GM21786 (cell line): ENCODE measurements around the gene IQCN.

ENCODE experiments used
- ATAC-seq: cut with Tn5 transposase; IDR thresholded peaks from one replicate; pipeline ENCODE4 v1.9.1; 2021; ENCODE audit not compliant: unreplicated experiment

Gene IQCN

GRCh38 chr19:18274219-18274780 lies at the start of gene IQCN:
Gene IQCN, minus strand, starts transcription at chr19:18274452. Its CDS starts 4,974 bp downstream, at chr19:18269478.
- ATAC-seq, result no peak

DNA sequence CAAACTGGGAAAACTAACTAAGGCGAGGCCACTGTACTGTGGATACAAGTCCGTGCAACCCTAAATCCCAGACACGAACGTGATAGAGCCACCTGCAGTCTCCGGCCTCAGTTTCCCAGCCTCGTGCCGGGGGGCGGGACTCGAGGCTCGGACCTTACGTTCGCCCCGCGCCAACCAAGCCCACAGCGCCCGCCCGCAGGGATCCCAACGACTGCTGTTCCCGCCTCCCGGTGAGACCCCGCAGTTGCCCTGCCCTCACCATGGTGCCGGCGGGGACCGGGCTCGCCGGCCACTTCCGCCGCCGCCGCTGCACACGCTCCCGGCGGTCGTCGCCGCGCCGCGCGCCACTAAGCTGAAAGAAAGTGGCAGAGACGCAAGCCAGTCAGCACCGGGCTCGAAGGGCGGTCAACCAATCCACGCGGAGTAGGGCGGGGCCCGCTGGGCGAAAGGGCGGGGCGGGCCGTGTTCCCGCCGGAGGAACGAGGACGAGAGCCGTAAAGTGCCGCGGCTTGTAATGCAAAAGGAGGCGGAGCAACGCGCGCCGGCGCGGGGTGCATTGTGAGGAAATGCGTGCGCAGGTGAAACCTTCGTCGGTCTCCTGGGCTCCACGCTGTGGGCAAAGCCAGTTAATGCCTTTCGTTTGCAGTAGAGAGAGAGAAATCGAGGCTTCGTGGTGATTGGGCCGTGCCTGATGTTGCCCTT lies 48.7 kb upstream of the IQCN start, which contains the start of gene LSM4:
Gene LSM4, minus strand, starts transcription at position 318 of the 702 bp plus-strand sequence. Its CDS starts 56 bp downstream, at position 262.
- ATAC-seq, result peak; percentile 84

- ATAC-seq, result no peak
These were observed 48.1 kb upstream of the IQCN start for GRCh38 chr19:18322318-18322758.

- ATAC-seq, result no peak
These were observed 47.5 kb upstream of the IQCN start for GRCh38 chr19:18321734-18322102.

- ATAC-seq, result no peak
These were observed 46.8 kb upstream of the IQCN start for GRCh38 chr19:18320865-18321733.

- no peak for ATAC-seq
These were observed 45.4 kb upstream of the IQCN start for GRCh38 chr19:18319591-18320135.

DNA sequence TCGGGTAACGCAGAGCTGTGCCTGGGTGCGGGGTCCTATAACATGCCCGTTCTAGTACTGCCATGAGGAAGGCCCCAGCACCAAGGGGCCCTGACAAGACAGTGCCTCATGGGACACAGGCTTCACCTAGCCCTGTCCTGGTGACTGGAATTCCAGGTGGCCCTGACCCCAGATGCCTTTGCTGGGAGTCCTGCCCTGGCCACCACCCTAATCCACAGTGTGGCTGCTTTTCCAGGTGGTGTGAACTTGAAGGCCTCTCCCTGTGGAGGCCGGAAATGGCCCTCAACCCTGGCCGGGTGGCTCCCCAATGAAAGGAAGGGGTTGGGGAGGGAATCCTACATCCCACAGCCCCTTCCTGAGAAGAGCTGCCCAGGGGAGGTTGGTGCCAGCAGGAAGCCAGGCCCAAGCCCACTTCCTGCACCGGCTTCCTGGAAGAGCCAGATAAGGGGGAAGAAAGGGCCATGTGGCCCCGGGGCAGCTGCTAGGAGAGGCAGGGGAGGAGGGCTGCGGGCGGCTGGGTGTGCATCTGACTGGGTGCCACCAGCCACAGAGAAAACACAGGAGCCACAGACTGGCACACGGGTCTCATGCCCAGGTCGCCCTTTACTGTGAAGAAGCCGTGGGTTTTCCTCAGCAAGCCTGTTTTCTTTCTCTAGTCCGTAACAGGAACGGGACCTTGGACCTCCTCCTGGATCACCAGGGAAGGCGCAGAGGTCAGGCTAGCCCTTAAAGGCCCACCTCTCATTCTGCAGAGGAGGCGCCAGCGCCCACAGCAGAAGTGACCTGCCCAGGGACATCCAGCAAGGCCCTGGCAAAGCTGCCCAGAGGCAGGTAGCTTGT lies 43.9 kb upstream of the IQCN start:
- ATAC-seq, result no peak

DNA sequence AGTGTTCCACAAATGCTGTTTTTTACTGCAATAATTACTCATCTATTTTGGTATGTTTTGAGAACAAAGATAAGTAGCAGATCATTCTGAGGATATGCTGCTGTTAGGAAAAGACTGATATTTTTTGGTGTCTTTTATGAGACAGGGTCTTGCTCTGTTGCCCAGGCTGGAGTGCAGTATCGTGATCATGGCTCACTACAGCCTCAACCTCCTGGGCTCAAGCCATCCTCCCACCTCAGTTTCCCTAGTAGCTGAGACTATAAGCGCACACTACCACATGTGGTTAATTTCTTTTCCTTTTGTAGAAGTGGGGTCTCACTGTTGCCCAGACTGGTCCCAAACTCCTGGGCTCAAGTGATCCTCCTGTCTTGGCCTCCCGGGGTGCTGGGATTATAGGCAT lies 39.1 kb upstream of the IQCN start:
- no peak for ATAC-seq

DNA sequence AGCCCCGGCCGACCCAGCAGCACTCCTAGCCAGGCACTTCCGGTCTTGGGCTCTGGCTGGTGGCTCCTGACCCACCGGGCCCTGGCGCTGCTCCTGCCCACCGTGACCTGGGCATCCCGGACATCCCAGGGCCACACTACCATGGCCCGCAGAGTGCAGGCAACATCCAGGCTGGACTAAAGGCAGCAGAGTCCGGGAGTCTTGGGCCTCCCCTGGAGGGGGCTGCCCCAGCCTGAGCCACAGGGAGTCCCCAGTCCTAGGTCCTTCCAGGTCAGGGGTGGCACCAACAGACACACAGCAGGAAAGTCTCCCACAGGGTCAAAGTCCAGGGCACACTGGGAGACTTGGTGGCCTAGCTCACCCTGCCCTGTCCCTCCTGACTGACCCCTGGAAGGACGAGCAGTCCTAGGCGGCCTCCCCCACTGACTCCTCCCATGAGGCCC lies 37.9 kb upstream of the IQCN start:
- no peak for ATAC-seq

DNA sequence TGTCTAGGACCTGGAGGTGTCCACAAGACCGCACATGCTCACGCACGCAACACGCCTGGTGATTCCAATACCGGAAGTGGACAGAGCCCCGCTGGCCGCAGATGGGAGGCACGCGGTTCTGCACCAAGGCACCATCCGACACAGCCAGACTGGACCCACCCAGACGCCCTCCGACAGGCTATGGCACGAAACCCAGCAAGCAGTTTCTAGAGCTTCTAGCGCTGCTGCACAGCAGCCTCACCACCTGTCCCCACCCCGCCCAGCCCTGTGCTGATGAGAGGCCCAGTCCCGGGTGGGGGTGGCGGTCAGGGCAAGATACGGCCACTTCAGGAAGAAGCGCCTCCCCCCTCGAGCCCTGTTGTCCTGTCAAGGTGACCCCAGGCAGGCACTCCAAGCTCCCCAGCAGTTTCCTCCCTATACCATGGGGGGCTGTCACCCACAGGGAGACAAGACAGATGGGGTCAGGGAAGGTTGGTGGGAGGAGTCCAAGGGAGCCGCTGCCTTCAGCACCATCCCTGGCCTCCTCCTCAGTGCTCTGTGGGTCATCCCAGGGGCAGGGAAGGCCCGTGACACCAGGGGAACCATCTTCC lies 37.3 kb upstream of the IQCN start:
- no peak for ATAC-seq

GRCh38 chr19:18310966-18311365 lies 36.7 kb upstream of the IQCN start:
- ATAC-seq, result no peak

DNA sequence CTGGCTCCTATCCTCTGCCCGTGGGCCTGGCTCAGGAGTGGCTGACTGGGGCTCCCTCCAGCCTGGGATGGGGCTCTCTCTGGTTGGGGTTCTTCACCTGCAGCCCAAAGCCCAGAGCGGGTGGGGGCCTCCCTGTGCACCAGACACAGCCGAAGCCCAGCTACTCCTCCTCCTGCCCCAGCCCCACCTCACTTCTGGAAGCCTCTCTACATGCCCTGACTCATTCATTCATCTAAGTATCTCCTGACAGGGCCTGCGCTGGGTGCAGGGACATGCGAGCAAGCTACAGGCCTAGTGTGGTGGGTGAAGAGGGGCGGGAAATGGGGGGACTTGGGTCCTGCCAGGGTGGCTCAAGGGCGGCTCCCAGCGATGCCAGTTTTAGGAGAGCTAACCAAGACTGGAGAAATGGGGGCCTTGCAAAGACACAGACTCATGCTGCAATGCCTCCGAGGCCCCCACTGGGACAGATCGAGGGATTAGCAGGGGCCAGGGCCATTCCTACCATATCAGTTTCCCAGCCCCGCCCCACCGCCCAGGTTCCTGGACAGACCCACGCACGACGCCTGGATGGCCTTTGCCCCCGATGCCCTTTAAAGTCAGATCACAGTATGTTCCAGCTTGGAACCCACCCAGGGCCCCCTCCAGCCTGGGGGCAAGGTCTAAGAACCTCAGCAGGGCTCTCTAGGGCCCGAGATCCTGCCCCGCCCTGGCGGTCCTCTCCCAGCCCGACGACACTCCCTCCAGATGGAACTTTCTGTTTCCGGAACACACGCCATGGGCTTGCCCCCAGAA lies 36.1 kb upstream of the IQCN start:
- ATAC-seq, result no peak

DNA sequence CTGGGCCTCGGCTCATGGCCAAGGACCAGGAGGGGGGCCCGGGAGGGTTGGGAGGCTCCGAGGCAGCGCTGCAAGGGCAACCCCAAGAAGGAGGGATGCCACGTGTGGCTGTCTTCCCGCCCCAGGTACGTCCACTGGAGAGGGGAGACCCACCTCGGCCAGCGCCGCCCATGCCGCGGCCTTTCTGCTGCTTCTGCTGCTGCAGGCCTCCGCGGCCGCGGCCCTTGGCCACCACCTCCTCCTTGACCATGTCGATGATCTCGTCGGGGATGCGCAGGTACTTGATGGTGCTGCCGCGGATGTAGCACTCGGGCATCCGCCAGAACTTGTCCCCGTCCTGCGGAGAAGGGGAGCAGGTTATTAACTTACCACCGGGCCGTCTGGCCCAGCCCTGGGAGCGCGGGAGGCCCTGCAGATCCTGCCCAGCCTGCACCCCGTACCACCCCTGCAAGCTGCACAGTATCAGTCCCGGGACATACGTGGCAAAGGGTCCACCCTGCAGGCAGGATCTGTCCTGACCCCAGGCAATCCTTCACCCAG lies 35.3 kb upstream of the IQCN start:
- ATAC-seq, result no peak

- ATAC-seq, result no peak
These were observed 34.7 kb upstream of the IQCN start for GRCh38 chr19:18308948-18309325.

DNA sequence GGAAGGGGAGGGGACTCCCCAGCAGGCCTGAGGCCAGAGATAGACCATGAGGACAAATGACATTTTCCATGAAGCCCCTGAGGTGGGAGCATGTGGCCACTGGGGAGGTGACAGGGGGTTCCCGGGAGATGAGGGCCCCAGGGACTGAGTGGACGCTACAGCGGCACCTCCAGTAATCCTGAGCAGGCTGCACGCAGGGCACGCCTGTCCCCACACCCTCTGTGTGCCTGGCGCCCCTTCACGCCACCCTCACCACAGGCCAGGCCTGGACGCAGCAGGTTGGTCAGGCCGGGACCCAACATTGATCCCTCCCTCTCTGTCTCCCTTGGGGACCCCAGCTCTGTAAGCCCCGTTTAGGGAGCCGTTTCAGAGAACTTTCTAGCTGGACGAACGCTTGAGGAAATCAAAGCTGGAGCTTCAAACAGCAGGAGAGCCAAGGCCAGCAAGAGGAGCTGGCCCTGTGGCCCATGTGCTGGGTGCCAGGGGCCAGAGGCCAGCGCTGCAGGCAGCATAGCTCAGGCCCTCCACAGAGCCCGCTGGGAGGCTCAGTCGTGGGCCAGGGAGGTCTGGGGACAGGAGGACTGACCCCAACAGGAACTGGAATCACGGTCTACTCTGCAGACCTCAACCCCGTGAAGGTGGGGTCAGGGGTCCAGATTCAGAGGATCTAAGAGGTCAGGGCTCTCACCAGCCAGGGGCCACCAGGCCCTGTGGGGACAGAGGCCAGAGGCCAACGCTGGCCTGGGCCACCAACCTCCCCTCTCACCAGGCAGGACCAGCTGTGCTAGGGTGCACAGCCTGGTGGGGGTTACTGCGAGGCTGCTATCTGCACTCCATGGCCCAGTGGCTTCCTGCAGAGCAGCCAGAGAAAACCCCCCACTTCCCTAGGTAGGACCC lies 34.0 kb upstream of the IQCN start:
- ATAC-seq, result no peak

- no peak for ATAC-seq
These were observed 33.0 kb upstream of the IQCN start for GRCh38 chr19:18307271-18307681.

DNA sequence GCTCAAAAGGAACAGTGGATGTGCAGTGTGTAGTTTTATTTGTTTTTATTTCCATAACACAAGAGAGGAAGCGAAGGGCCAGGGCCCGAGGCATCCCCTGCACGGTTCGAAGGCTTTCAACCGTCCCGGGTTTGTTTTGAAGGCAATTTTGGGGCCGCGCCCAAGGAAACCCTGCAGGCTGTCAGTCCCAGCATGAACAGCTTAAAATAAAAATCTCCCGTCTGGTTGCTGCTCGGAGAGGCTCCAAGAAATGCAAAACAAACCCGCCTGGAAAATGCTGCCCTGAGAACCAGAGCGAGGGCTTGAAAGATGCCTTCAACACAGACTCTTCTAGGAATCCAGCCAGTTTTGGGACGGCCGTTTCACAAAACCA lies 32.6 kb upstream of the IQCN start:
- no peak for ATAC-seq

DNA sequence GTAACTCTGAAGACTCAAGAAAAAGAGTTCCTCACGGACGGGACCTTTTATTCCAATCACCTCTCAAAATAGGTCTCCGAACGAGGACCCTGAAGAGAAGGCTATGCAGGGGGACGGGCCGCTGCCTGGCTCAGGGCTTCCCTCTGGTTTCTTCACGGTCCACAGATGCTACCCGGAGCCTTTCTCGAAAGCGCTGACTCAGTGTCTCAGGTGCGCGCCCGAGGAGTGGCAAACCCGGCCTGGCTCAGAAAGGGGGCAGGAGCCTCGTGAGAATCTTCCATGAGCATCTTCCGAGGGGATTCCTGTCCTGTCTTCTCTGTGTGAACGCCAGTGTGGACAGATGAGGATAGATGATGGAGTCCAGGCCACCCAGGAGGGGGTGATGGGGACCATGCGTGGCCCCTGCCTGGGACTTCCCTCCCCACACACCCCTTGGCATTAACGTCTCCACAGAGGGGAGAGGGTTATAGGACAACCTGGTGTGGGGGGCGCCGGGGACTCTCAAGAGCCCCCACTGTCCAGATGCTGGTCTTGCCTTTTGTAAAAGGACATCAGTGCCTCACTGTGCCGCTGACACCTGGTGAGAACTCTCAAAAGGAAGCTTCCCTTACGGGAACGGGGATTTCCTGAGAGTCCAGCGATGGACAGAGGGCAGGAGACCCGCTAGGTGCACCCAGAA lies 32.1 kb upstream of the IQCN start:
- no peak for ATAC-seq
